Gastrocnemius medialis (tissue), 4 donors: ENCODE measurements around the gene SLC37A1.

Experiments
- POLR2A ChIP-seq, 2 donors: fragments of 450-650 bp; IDR thresholded peaks; one replicate each; pipeline ENCODE4 v1.6.1; 2017; ENCODE audit warnings: antibody characterized with exemption in 2 of 2, mild to moderate bottlenecking in 2 of 2, moderate library complexity in 2 of 2
- TF ChIP-seq, protein P1 (sequence below), 5 experiments: fragments of 450-650 bp in 3 of 5; fragments of 200-600 bp in 2 of 5; sonication (generic) in 2 of 5; IDR thresholded peaks in 4 of 5; conservative IDR thresholded peaks in 1 of 5; 1 replicate in 4 of 5; 2 replicates in 1 of 5; pipeline ENCODE4 v1.5.1; 2016 to 2019; ENCODE audit warnings: antibody characterized with exemption in 5 of 5, mild to moderate bottlenecking in 3 of 5, moderate library complexity in 3 of 5

DNA sequence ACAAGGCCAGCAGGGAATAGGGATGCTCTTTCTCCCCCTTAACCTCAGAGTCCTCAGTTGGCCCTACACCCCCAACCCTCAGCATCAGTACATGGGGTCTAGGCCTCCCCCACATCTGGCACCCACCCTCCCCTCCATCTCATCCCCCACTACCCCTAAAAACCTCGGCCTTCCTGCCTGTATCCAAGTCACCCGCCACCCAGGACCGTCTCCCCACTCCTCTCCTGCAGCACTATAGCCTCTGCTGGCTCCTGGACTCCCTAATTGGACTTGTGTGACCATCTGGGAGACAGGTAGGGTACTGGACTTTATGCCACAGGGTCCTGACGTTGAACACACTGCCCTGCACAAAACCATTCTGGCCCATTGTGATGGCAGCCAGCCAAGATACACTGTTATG, 23.7 kb upstream of the SLC37A1 start:
- TF ChIP-seq POLR2A (IDR thresholded peaks at IDR 0.05): no peak
- TF ChIP-seq, protein P1, sequence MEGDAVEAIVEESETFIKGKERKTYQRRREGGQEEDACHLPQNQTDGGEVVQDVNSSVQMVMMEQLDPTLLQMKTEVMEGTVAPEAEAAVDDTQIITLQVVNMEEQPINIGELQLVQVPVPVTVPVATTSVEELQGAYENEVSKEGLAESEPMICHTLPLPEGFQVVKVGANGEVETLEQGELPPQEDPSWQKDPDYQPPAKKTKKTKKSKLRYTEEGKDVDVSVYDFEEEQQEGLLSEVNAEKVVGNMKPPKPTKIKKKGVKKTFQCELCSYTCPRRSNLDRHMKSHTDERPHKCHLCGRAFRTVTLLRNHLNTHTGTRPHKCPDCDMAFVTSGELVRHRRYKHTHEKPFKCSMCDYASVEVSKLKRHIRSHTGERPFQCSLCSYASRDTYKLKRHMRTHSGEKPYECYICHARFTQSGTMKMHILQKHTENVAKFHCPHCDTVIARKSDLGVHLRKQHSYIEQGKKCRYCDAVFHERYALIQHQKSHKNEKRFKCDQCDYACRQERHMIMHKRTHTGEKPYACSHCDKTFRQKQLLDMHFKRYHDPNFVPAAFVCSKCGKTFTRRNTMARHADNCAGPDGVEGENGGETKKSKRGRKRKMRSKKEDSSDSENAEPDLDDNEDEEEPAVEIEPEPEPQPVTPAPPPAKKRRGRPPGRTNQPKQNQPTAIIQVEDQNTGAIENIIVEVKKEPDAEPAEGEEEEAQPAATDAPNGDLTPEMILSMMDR (IDR thresholded peaks at IDR 0.05 in 4 of 5, conservative IDR thresholded peaks at IDR 0.05 in 1 of 5): no peak
